WI38 (cell line): ENCODE data around the gene MYO9B.

Experiments used
- H3K4me3 ChIP-seq: 2 replicates; pipeline ENCODE4 v1.5.1; 2011; ENCODE audit warnings: low read depth, mild to moderate bottlenecking, control low read depth, low read length
- TF ChIP-seq, protein P1 (sequence below): IDR thresholded peaks from 2 replicates; pipeline ENCODE4 v1.5.1; 2012; ENCODE audit warnings: low read depth, mild to moderate bottlenecking, control low read depth, low read length

MYO9B gene

GRCh38 chr19:17192751-17193150 is 117.2 kb downstream of the MYO9B start:
- H3K4me3 ChIP-seq: no peak overlapping the region
- TF ChIP-seq, protein P1, sequence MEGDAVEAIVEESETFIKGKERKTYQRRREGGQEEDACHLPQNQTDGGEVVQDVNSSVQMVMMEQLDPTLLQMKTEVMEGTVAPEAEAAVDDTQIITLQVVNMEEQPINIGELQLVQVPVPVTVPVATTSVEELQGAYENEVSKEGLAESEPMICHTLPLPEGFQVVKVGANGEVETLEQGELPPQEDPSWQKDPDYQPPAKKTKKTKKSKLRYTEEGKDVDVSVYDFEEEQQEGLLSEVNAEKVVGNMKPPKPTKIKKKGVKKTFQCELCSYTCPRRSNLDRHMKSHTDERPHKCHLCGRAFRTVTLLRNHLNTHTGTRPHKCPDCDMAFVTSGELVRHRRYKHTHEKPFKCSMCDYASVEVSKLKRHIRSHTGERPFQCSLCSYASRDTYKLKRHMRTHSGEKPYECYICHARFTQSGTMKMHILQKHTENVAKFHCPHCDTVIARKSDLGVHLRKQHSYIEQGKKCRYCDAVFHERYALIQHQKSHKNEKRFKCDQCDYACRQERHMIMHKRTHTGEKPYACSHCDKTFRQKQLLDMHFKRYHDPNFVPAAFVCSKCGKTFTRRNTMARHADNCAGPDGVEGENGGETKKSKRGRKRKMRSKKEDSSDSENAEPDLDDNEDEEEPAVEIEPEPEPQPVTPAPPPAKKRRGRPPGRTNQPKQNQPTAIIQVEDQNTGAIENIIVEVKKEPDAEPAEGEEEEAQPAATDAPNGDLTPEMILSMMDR: no peak

DNA sequence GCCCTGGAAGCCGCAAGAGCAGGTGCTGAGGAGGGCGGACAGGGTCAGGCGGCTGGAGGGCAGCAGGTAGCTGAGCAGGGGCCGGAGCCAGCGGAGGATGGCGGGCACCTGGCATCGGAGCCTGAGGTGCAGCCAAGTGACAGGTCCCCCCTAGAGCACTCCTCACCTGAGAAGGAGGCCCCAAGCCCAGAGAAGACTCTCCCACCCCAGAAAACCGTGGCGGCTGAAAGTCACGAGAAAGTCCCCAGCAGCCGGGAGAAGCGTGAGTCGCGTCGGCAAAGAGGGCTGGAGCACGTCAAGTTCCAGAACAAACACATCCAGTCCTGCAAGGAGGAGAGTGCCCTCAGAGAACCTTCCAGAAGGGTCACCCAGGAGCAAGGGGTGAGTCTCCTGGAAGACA is 119.0 kb downstream of the MYO9B start:
- TF ChIP-seq, protein P1: no peak
- H3K4me3 ChIP-seq: no peak overlapping the region

DNA sequence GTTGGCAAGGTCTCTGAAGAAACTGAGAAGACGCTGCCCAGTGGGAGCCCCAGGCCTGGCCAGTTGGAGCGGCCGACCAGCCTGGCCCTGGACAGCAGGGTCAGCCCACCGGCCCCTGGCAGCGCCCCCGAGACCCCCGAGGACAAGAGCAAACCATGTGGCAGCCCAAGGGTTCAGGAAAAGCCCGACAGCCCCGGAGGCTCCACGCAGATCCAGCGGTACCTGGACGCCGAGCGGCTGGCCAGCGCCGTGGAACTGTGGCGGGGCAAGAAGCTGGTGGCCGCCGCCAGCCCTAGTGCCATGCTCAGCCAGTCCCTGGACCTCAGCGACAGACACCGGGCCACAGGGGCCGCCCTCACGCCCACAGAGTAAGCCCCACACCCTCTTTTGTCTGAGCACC is 119.5 kb downstream of the MYO9B start:
- H3K4me3 ChIP-seq: no peak overlapping the region
- TF ChIP-seq, protein P1: no peak

- TF ChIP-seq, protein P1: no peak
- H3K4me3 ChIP-seq: no peak overlapping the region
Observed at GRCh38 chr19:17196610-17197009, 121.0 kb downstream of the MYO9B start.

GRCh38 chr19:17197666-17198065 is 122.1 kb downstream of the MYO9B start:
- no peak overlapping the region for H3K4me3 ChIP-seq
- TF ChIP-seq, protein P1: no peak

DNA sequence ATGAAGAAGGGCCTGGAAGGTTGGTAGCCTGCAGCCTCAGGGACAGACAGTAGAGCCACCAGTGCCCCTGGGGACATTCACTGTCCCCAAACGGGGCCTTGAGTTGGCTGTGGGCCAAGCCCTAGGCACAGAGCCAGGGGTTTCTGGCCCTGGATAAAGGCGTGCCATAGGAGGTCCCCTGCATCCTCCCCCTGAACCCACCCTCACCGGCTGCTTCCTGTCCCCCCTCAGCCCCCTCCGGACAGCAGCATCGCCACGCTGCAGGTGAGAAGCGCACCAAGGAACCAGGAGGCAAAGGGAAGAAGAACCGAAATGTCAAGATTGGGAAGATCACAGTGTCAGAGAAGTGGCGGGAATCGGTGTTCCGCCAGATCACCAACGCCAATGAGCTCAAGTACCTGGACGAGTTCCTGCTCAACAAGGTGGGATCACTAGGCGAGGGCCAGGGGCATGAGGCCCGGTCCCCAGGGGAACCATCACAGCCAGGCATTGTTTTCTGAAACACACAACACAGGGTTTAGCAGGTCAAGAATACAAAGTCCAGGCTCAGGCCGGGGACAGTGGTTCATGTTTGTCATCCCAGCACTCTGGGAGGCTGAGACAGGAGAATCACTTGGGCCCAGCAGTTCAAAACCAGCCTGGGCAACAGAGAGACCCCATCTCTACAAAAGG is 125.0 kb downstream of the MYO9B start:
- TF ChIP-seq, protein P1: no peak
- no peak overlapping the region for H3K4me3 ChIP-seq

GRCh38 chr19:17202249-17202648 is 126.7 kb downstream of the MYO9B start:
- TF ChIP-seq, protein P1: no peak

More at GRCh38 chr19:17202249-17202648, 126.7 kb downstream of the MYO9B start:
- H3K4me3 ChIP-seq: no peak overlapping the region
